Trophoblast cell (in vitro differentiated cells and primary cell): ENCODE measurements around the gene PPIF.

Source experiments
- DNase-seq, 2 donors: peaks; one replicate each; pipeline ENCODE4 v3.0.0-alpha.2; 2016
- H2AFZ ChIP-seq: 2 replicates; pipeline ENCODE4 v1.6.1; 2013; ENCODE audit warnings: low read length, moderate library complexity, mild to moderate bottlenecking; ENCODE audit not compliant: insufficient read depth, poor library complexity
- H2AK5ac ChIP-seq: 2 replicates; pipeline ENCODE4 v1.6.1; 2013; ENCODE audit warnings: mild to moderate bottlenecking, low read length
- H2BK120ac ChIP-seq: 2 replicates; pipeline ENCODE4 v1.6.1; 2013; ENCODE audit warnings: low read length, mild to moderate bottlenecking, moderate library complexity; ENCODE audit not compliant: insufficient read depth, poor library complexity
- H2BK12ac ChIP-seq: 2 replicates; pipeline ENCODE4 v1.6.1; 2013; ENCODE audit warnings: mild to moderate bottlenecking, low read length, moderate library complexity
- H2BK5ac ChIP-seq: 2 replicates; pipeline ENCODE4 v1.6.1; 2013; ENCODE audit warnings: low read length, low read depth, moderate library complexity, mild to moderate bottlenecking; ENCODE audit not compliant: poor library complexity
- H3K14ac ChIP-seq: 2 replicates; pipeline ENCODE4 v1.6.1; 2013; ENCODE audit warnings: mild to moderate bottlenecking, low read length
- H3K18ac ChIP-seq: 2 replicates; pipeline ENCODE4 v1.6.1; 2013; ENCODE audit warnings: mild to moderate bottlenecking, low read length
- H3K23ac ChIP-seq: 2 replicates; pipeline ENCODE4 v1.6.1; 2013; ENCODE audit warnings: low read length
- H3K27ac ChIP-seq: 2 replicates; pipeline ENCODE4 v1.5.1; 2013; ENCODE audit warnings: low read depth, mild to moderate bottlenecking, inconsistent platforms, low read length, moderate library complexity
- H3K27me3 ChIP-seq: 2 replicates; pipeline ENCODE4 v1.6.1; 2013; ENCODE audit warnings: inconsistent platforms, mild to moderate bottlenecking, low read length, moderate library complexity; ENCODE audit not compliant: insufficient read depth
- H3K36me3 ChIP-seq, 2 experiments: 1 replicate in 1 of 2; 2 replicates in 1 of 2; pipeline ENCODE4 v1.6.1; 2013; ENCODE audit warnings: low read length in 2 of 2, mild to moderate bottlenecking in 2 of 2, moderate library complexity in 1 of 2; ENCODE audit not compliant: insufficient read depth in 2 of 2, control insufficient read depth in 1 of 2
- H3K4ac ChIP-seq: 2 replicates; pipeline ENCODE4 v1.6.1; 2013; ENCODE audit warnings: low read depth, mild to moderate bottlenecking, low read length, moderate library complexity
- H3K4me1 ChIP-seq, 2 experiments: 1 replicate in 1 of 2; 2 replicates in 1 of 2; pipeline ENCODE4 v1.6.1; 2013; ENCODE audit warnings: low read length in 2 of 2, mild to moderate bottlenecking in 2 of 2, moderate library complexity in 1 of 2; ENCODE audit not compliant: insufficient read depth in 2 of 2, control insufficient read depth in 1 of 2
- H3K4me2 ChIP-seq: 2 replicates; pipeline ENCODE4 v1.6.1; 2013; ENCODE audit warnings: inconsistent platforms, mild to moderate bottlenecking, low read length, moderate library complexity
- H3K4me3 ChIP-seq: 2 replicates; pipeline ENCODE4 v1.5.1; 2013; ENCODE audit warnings: mild to moderate bottlenecking, low read depth, low read length, inconsistent platforms
- H3K79me1 ChIP-seq: one replicate; pipeline ENCODE4 v1.6.1; 2013; ENCODE audit warnings: low read length
- H3K79me2 ChIP-seq: 2 replicates; pipeline ENCODE4 v1.6.1; 2013; ENCODE audit warnings: low read length, mild to moderate bottlenecking; ENCODE audit not compliant: control insufficient read depth, insufficient read depth, poor library complexity
- H3K9ac ChIP-seq: 2 replicates; pipeline ENCODE4 v1.6.1; 2013; ENCODE audit warnings: mild to moderate bottlenecking, low read length
- H3K9me3 ChIP-seq: 2 replicates; pipeline ENCODE4 v1.6.1; 2013; ENCODE audit warnings: low read depth, mild to moderate bottlenecking, control low read depth, inconsistent platforms, low read length; ENCODE audit not compliant: insufficient read depth
- H4K12ac ChIP-seq: 2 replicates; pipeline ENCODE4 v1.6.1; 2013; ENCODE audit warnings: low read depth, mild to moderate bottlenecking, low read length, moderate library complexity
- H4K8ac ChIP-seq: 2 replicates; pipeline ENCODE4 v1.6.1; 2013; ENCODE audit warnings: low read depth, mild to moderate bottlenecking, low read length, moderate library complexity
- H4K91ac ChIP-seq: one replicate; pipeline ENCODE4 v1.6.1; 2013; ENCODE audit warnings: low read depth, mild to moderate bottlenecking, low read length, moderate library complexity
- WGBS: extraction: QIAGEN DNeasy Blood & Tissue Kit; methylation state at CpG from one replicate; pipeline ENCODE4 v1.1.7; 2013; ENCODE audit warnings: missing lambda C conversion rate; ENCODE audit not compliant: insufficient read length, insufficient coverage; ENCODE audit errors: extremely low coverage; 5-methylcytosine and 5-hydroxymethylcytosine counted together

Gene PPIF

DNA sequence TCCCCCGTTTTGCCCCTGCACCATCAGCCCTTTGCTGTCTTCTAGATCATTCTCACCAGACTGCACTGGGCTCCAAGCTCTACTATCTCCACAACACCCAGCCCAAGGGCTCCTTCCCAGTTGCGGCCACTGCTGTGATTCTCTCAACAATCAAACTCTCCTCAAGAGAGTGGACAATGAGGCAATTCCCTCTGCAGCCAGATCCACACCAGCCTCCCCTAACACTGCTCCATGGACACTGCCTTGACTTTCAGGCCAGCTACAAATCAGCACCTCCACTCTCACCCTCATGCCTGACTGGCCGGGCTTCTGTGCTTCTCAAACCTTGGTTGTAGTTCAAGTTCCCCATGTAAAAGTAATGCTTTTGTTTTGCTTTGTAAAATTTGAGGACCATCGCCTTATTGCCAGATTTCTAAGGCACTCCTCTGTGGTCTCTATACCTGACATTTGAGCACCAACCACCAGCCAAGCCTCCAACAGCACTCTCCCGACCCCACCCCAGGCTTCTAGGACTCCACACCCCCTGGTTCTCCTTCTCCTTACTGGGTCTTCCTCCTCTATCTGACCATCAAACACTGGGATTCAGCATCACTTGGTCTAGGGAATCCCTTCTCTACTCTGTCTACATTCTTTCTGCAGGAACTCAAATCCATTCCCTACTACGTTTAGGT, 45.4 kb downstream of the PPIF start:
- DNase-seq: no peak
- H3K27ac ChIP-seq: no peak overlapping the region
- no peak overlapping the region for H3K4ac ChIP-seq
- no peak overlapping the region for H3K18ac ChIP-seq
- peaks cover 2% of the 10 kb centered on the region for H3K9me3 ChIP-seq
- H3K36me3 ChIP-seq: no peaks in the 10 kb centered on the region
- no CpG with 5 or more reads among the region's 6 CpGs for WGBS
- no peak overlapping the region for H2BK12ac ChIP-seq
- H2BK120ac ChIP-seq: no peak overlapping the region
- no peak overlapping the region for H4K91ac ChIP-seq
- no peaks in the 10 kb centered on the region for H3K79me2 ChIP-seq
- no peak overlapping the region for H4K12ac ChIP-seq
- H3K79me1 ChIP-seq: peaks cover 2% of the 10 kb centered on the region
- H3K9ac ChIP-seq: no peak overlapping the region
- H2AK5ac ChIP-seq: no peak overlapping the region
- H3K14ac ChIP-seq: no peak overlapping the region
- no peak overlapping the region for H3K4me2 ChIP-seq
- H3K27me3 ChIP-seq: no peaks in the 10 kb centered on the region
- peaks cover 11 to 18% of the 10 kb centered on the region in 2 experiments for H3K4me1 ChIP-seq
- no peak overlapping the region for H2AFZ ChIP-seq
- H3K4me3 ChIP-seq: no peak overlapping the region
- no peak overlapping the region for H3K23ac ChIP-seq
- no peak overlapping the region for H2BK5ac ChIP-seq
- H4K8ac ChIP-seq: no peak overlapping the region

DNA sequence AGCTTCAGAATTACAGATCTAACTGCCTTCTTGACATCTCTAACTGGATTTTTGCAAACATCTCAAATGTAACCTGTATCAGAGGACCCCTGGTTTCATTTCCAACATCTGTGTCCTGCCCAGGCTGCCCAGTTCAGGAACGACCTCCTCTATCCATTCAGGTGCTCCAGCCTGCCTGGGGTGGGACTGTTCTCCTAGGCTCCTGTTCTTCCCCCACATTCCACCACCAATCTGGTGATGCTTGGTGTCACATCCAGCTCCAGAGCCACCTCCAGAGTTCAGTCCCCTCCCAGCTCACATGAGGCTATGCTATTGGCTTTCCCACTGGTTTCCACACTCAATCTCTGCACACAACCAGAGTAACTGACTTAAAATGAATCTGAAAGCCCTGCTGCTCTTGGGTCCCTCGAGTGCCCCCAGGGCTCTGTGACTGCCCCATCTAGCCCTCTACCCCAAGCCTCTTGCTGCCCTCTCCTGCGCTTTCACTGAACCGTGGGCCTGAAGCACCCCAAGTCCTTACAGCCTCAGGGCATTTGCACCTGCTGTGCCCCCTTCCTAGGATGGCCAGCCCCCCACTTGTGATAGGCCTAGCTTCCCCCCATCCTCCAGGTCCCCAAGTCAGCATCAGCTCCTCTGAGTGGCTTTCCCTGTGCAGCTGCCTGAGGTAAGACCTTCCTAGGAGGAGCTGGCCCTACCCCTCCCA, 46.1 kb downstream of the PPIF start:
- no peak overlapping the region for H3K4me3 ChIP-seq
- H3K18ac ChIP-seq: no peak overlapping the region
- H3K27me3 ChIP-seq: no peaks in the 10 kb centered on the region
- H3K27ac ChIP-seq: no peak overlapping the region
- no peak overlapping the region for H3K23ac ChIP-seq
- H4K12ac ChIP-seq: no peak overlapping the region
- no peaks in the 10 kb centered on the region for H3K79me2 ChIP-seq
- H4K8ac ChIP-seq: no peak overlapping the region
- H3K4me2 ChIP-seq: no peak overlapping the region
- H4K91ac ChIP-seq: no peak overlapping the region
- no peaks in the 10 kb centered on the region for H3K36me3 ChIP-seq
- H3K9ac ChIP-seq: no peak overlapping the region
- no CpG with 5 or more reads among the region's 4 CpGs for WGBS
- peaks cover 2% of the 10 kb centered on the region for H3K79me1 ChIP-seq
- no peak overlapping the region for H2BK5ac ChIP-seq
- H3K4me1 ChIP-seq: peaks cover 18 to 24% of the 10 kb centered on the region in 2 experiments
- H2BK12ac ChIP-seq: no peak overlapping the region
- no peak overlapping the region for H3K4ac ChIP-seq
- H3K14ac ChIP-seq: no peak overlapping the region
- no peak overlapping the region for H2BK120ac ChIP-seq
- no peak for DNase-seq
- peaks cover 2% of the 10 kb centered on the region for H3K9me3 ChIP-seq
- H2AK5ac ChIP-seq: no peak overlapping the region
- no peak overlapping the region for H2AFZ ChIP-seq

GRCh38 chr10:79393924-79394610, 46.8 kb downstream of the PPIF start:
- Histone ChIP-seq H2BK5ac (no peak overlapping the region), H3K79me2 (no peaks in the 10 kb centered on the region), H3K4me2 (no peak overlapping the region), H4K91ac (no peak overlapping the region), H3K79me1 (peaks cover 6% of the 10 kb centered on the region), H3K4me1 (peaks cover 24 to 30% of the 10 kb centered on the region in 2 experiments), H3K9me3 (peaks cover 2% of the 10 kb centered on the region), H2BK120ac (no peak overlapping the region), H3K27ac (no peak overlapping the region), H3K23ac (no peak overlapping the region), H2BK12ac (no peak overlapping the region), H3K4ac (no peak overlapping the region), H3K18ac (no peak overlapping the region), H4K8ac (no peak overlapping the region), H2AFZ (no peak overlapping the region), H3K14ac (no peak overlapping the region), H3K9ac (no peak overlapping the region), H3K27me3 (no peaks in the 10 kb centered on the region), H2AK5ac (no peak overlapping the region), H3K4me3 (no peak overlapping the region), H3K36me3 (no peaks in the 10 kb centered on the region), H4K12ac (no peak overlapping the region)
- WGBS: no CpG with 5 or more reads among the region's 17 CpGs
- no peak for DNase-seq

DNA sequence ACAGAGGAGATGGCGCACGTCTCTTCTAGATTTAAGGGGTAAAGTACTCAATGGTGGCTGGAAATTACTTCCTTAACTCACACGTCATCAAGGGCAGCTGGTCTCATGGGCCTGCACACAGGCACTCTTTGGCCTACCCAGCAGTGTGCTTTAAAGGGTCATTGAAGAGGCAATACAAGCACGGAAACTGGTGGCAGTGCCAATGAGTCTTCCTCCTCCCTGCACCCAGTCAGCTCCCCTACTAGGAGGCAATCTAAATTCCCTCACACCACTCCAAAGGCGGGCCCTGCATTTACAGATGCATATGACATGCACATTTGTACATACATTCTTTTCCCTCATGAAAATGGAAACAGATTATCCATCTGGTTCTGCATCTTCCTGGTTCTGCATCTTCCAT, 47.4 kb downstream of the PPIF start:
- Histone ChIP-seq H3K4me1 (peaks cover 30 to 36% of the 10 kb centered on the region in 2 experiments), H4K12ac (no peak overlapping the region), H3K79me1 (peaks cover 6% of the 10 kb centered on the region), H3K4me3 (no peak overlapping the region), H4K91ac (no peak overlapping the region), H3K79me2 (no peaks in the 10 kb centered on the region), H3K14ac (no peak overlapping the region), H2BK12ac (no peak overlapping the region), H3K27ac (no peak overlapping the region), H3K9me3 (peaks cover 2% of the 10 kb centered on the region), H4K8ac (no peak overlapping the region), H3K4me2 (no peak overlapping the region), H3K23ac (no peak overlapping the region), H2BK120ac (no peak overlapping the region), H2AK5ac (no peak overlapping the region), H2AFZ (no peak overlapping the region), H3K9ac (no peak overlapping the region), H3K4ac (no peak overlapping the region), H2BK5ac (no peak overlapping the region), H3K36me3 (no peaks in the 10 kb centered on the region), H3K18ac (no peak overlapping the region), H3K27me3 (no peaks in the 10 kb centered on the region)
- WGBS: no CpG with 5 or more reads among the region's 5 CpGs
- DNase-seq: no peak
